Activated T-helper 1 cell treated with anti-CD3 and anti-CD28 coated beads, Interleukin-12 subunit alpha, Interleukin-12 subunit beta, Interleukin-2, Interleukin-4 antibody, amounts not matched to agents 30 ng/mL and 10 ng/mL and 1 ng/mL, durations not matched to agents 14 hours and 24 hours and 36 hours (primary cell): Measurements from ENCODE around the gene SLC25A19. TPM values are rescaled to one million over a fixed set of nuclear protein-coding genes. Genes with fewer than 3 reads are reported as not detected.
"Not testable (repeated sequence)": the region's sequence is repeated elsewhere in the genome, so short reads cannot be mapped to it uniquely, and the experiment has no call there.

Experiments
- DNase-seq: peaks from one replicate; pipeline ENCODE4 v3.0.0; 2021; ENCODE audit warnings: low spot score
- H3K27ac Mint-ChIP-seq: one replicate; pipeline ENCODE4 v1.8.0; 2021; ENCODE audit warnings: mild to moderate bottlenecking, mixed read lengths
- H3K27me3 Mint-ChIP-seq: one replicate; pipeline ENCODE4 v1.8.0; 2022; ENCODE audit warnings: mild to moderate bottlenecking, moderate library complexity, mixed read lengths; ENCODE audit not compliant: insufficient read depth
- H3K36me3 Mint-ChIP-seq: one replicate; pipeline ENCODE4 v1.8.0; 2021; ENCODE audit warnings: low read depth, mixed read lengths
- H3K4me1 Mint-ChIP-seq: one replicate; pipeline ENCODE4 v1.8.0; 2021; ENCODE audit warnings: low read depth, mixed read lengths
- H3K4me3 Mint-ChIP-seq: one replicate; pipeline ENCODE4 v1.8.0; 2021; ENCODE audit warnings: mild to moderate bottlenecking, moderate library complexity, mixed read lengths
- H3K9me3 Mint-ChIP-seq: one replicate; pipeline ENCODE4 v1.8.0; 2021; ENCODE audit warnings: mixed read lengths
- intact Hi-C: fragments of 100-400 bp; cut with micrococcal nuclease; formaldehyde crosslinking; loops from one replicate; pipeline ENCODE4 v1.15.1; 2024
- total RNA-seq: library from RNA; stranded (reverse); gene quantifications from 2 replicates; pipeline ENCODE4 v1.2.3, GENCODE V29; 2022

SLC25A19 gene
- total RNA-seq, 1 donor from 2014 or later = 126 TPM

- peaks cover 28% of the 10 kb centered on the region for H3K36me3 Mint-ChIP-seq
- H3K27me3 Mint-ChIP-seq = no peaks in the 10 kb centered on the region
- intact Hi-C loops = loop anchor here (1.0 to 10.0 kb wide), 15 partner anchors 9 to 413 kb away; partner anchors contain the start of genes ATP5PD, FDXR, GRB2 and JPT1
- H3K4me3 Mint-ChIP-seq = peak within 1 kb of the TSS; percentile 96
- no peaks in the 10 kb centered on the region for H3K9me3 Mint-ChIP-seq
- DNase-seq = peak; percentile 94
- H3K4me1 Mint-ChIP-seq = peaks cover 49% of the 10 kb centered on the region
- peak within 1 kb of the TSS; percentile 97 for H3K27ac Mint-ChIP-seq
Measured at GRCh38 chr17:75261336-75262111, 27.7 kb downstream of the SLC25A19 start, which contains the start of the genes GGA3 and MRPS7. Gene GGA3 (minus strand): TSS chr17:75261606. CDS start chr17:75261587, 19 bp downstream. Gene MRPS7 (plus strand): TSS chr17:75261879. CDS start chr17:75261901, 22 bp downstream.

- Mint-ChIP-seq H3K4me1 (peaks cover 56% of the 10 kb centered on the region), H3K9me3 (no peaks in the 10 kb centered on the region), H3K27me3 (no peaks in the 10 kb centered on the region), H3K27ac (peak overlapping the region; percentile 97), H3K36me3 (peaks cover 28% of the 10 kb centered on the region), H3K4me3 (peak overlapping the region; percentile 96)
- intact Hi-C loops = loop anchor here (1.0 to 10.0 kb wide), 15 partner anchors 10 to 414 kb away; partner anchors contain the start of genes ATP5PD, FDXR, GRB2 and JPT1
- no peak for DNase-seq
Measured at GRCh38 chr17:75260641-75261335, 28.4 kb downstream of the SLC25A19 start.

GRCh38 chr17:75257228-75257627 lies 32.0 kb downstream of the SLC25A19 start:
- H3K9me3 Mint-ChIP-seq, H3K4me3 Mint-ChIP-seq, DNase-seq, intact Hi-C loops, H3K27me3 Mint-ChIP-seq: not testable (repeated sequence)
- H3K4me1 Mint-ChIP-seq = peaks cover 68% of the 10 kb centered on the region
- H3K27ac Mint-ChIP-seq = peak overlapping the region; percentile 45
- H3K36me3 Mint-ChIP-seq = peaks cover 23% of the 10 kb centered on the region

- H3K27me3 Mint-ChIP-seq, H3K4me3 Mint-ChIP-seq, intact Hi-C loops, H3K9me3 Mint-ChIP-seq, DNase-seq: not testable (repeated sequence)
- H3K4me1 Mint-ChIP-seq = peaks cover 76% of the 10 kb centered on the region
- H3K36me3 Mint-ChIP-seq = peaks cover 19% of the 10 kb centered on the region
- H3K27ac Mint-ChIP-seq = peak overlapping the region; percentile 45
Measured at GRCh38 chr17:75255954-75256698, 33.1 kb downstream of the SLC25A19 start.

GRCh38 chr17:75252039-75252816 lies 37.0 kb downstream of the SLC25A19 start:
- intact Hi-C loops = no loop called here
- Mint-ChIP-seq H3K27ac (peak overlapping the region; percentile 79), H3K4me1 (peaks cover 74% of the 10 kb centered on the region), H3K9me3 (no peaks in the 10 kb centered on the region), H3K27me3 (no peaks in the 10 kb centered on the region), H3K4me3 (peak overlapping the region; percentile 34), H3K36me3 (peaks cover 18% of the 10 kb centered on the region)
- no peak for DNase-seq

GRCh38 chr17:75250009-75250471 lies 39.2 kb downstream of the SLC25A19 start:
- Mint-ChIP-seq H3K4me1 (peaks cover 63% of the 10 kb centered on the region), H3K4me3 (peak overlapping the region; percentile 77), H3K27ac (peak overlapping the region; percentile 92), H3K9me3 (no peaks in the 10 kb centered on the region), H3K27me3 (no peaks in the 10 kb centered on the region), H3K36me3 (peaks cover 31% of the 10 kb centered on the region)
- intact Hi-C loops = loop anchor here (1.0 to 2.0 kb wide), 6 partner anchors 8 to 155 kb away; partner anchors contain the start of genes GRB2, MIF4GD and SLC25A19
- peak; percentile 64 for DNase-seq

GRCh38 chr17:75249564-75249963 lies 39.7 kb downstream of the SLC25A19 start:
- peak overlapping the region; percentile 77 for H3K4me3 Mint-ChIP-seq
- no peak for DNase-seq
- H3K9me3 Mint-ChIP-seq = no peaks in the 10 kb centered on the region
- H3K27ac Mint-ChIP-seq = peak overlapping the region; percentile 92
- H3K36me3 Mint-ChIP-seq = peaks cover 30% of the 10 kb centered on the region
- intact Hi-C loops = no loop called here
- H3K4me1 Mint-ChIP-seq = peaks cover 65% of the 10 kb centered on the region
- no peaks in the 10 kb centered on the region for H3K27me3 Mint-ChIP-seq

GRCh38 chr17:75246404-75246803 lies 42.8 kb downstream of the SLC25A19 start:
- H3K4me1 Mint-ChIP-seq = peaks cover 67% of the 10 kb centered on the region
- DNase-seq = no peak
- no peaks in the 10 kb centered on the region for H3K27me3 Mint-ChIP-seq
- peaks cover 48% of the 10 kb centered on the region for H3K36me3 Mint-ChIP-seq
- peak overlapping the region; percentile 29 for H3K27ac Mint-ChIP-seq
- H3K4me3 Mint-ChIP-seq = no peak overlapping the region
- intact Hi-C loops = no loop called here
- H3K9me3 Mint-ChIP-seq = no peaks in the 10 kb centered on the region

GRCh38 chr17:75245011-75245410 lies 44.2 kb downstream of the SLC25A19 start:
- intact Hi-C loops = no loop called here
- Mint-ChIP-seq H3K27me3 (no peaks in the 10 kb centered on the region), H3K36me3 (peaks cover 54% of the 10 kb centered on the region), H3K9me3 (no peaks in the 10 kb centered on the region), H3K27ac (no peak overlapping the region), H3K4me1 (peaks cover 63% of the 10 kb centered on the region), H3K4me3 (no peak overlapping the region)
- DNase-seq = no peak

GRCh38 chr17:75244133-75244866 lies 44.9 kb downstream of the SLC25A19 start:
- peaks cover 56% of the 10 kb centered on the region for H3K4me1 Mint-ChIP-seq
- intact Hi-C loops = no loop called here
- peak overlapping the region; percentile 46 for H3K4me3 Mint-ChIP-seq
- no peaks in the 10 kb centered on the region for H3K9me3 Mint-ChIP-seq
- H3K27me3 Mint-ChIP-seq = no peaks in the 10 kb centered on the region
- no peak for DNase-seq
- H3K36me3 Mint-ChIP-seq = peaks cover 51% of the 10 kb centered on the region
- H3K27ac Mint-ChIP-seq = peak overlapping the region; percentile 85

GRCh38 chr17:75242461-75243042 lies 46.7 kb downstream of the SLC25A19 start:
- H3K36me3 Mint-ChIP-seq = peaks cover 58% of the 10 kb centered on the region
- peak overlapping the region; percentile 90 for H3K27ac Mint-ChIP-seq
- peak; percentile 24 for DNase-seq
- peak overlapping the region; percentile 64 for H3K4me3 Mint-ChIP-seq
- H3K9me3 Mint-ChIP-seq = no peaks in the 10 kb centered on the region
- H3K4me1 Mint-ChIP-seq = peaks cover 53% of the 10 kb centered on the region
- intact Hi-C loops = loop anchor here (1.0 to 2.0 kb wide), 2 partner anchors 8 to 18 kb away; partner anchors contain the start of genes GGA3 and MRPS7
- H3K27me3 Mint-ChIP-seq = no peaks in the 10 kb centered on the region
